GM18867 (cell line): ENCODE results near the gene SGCA.

Source experiments
- ATAC-seq: cut with Tn5 transposase; IDR thresholded peaks from one replicate; pipeline ENCODE4 v1.9.1; 2021; ENCODE audit warnings: mild to moderate bottlenecking, moderate library complexity; ENCODE audit not compliant: unreplicated experiment

The SGCA gene

GRCh38 chr17:50220811-50221210 lies 55.0 kb downstream of the SGCA start:
- ATAC-seq = no peak

DNA sequence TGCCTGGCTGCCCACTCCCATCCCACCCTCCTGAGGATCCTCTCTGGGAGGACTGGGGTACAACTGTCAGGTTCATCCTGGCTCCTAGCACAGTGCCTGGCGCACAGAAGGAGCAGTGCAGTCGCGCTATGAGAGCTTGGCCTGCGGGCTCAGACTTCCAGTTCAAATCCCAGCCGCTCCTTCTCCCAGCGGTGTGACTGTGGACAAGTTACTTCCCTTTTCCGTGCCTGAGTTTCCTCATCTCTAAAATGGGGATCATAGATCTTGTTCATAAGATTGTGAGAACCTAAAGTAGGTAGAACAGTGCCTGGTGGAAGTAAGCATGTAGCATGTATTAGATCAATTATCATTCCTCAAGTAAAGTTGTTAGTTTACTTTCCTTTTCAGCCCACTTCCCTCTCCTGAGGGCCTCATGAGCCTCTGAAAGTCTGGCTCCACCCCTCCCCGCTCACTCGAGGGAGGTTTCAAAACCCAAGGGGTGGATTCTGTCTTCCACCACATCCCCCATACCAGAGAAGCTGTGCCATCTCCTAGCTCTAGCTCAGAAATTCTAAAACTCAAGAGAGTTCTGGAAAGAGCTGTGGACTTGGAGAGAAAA lies 55.6 kb downstream of the SGCA start:
- no peak for ATAC-seq

DNA sequence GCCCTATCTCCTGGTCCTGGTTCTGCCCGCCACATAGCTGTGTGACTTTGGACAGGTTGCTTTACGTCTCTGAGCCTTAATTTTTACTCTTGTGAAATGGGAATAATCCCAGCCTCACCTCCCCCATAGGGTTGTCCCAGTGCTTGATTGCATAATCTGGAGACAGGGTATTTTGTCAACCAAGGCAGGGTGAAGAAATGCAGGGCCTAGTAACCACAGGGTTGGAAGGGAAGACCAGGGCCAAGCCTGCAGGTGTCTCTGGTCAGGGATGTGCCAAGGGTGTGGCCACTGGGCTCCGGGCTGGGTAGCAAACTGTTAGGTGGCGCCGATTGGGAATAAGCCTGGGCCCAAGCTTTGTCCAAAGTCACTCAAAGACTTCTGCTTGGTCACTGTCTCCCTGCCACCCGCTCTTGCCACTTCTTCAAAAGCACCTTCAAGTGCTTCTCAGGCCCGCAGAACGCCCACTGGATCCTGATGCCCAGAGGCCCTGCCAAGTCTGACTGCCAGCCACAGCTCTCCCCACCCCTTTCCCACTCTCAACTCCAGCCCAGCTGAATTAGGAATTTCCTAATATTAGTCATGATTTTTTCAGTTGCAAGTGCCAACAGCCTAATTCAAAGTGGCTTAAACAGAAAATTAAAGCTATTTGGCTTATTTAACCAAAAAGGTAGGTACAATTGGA lies 56.2 kb downstream of the SGCA start:
- no peak for ATAC-seq

GRCh38 chr17:50222922-50223321 lies 57.1 kb downstream of the SGCA start:
- ATAC-seq = no peak
